Psoas muscle (tissue), 8 donors: ENCODE results near the gene CHID1. TPM values are rescaled to one million over a fixed set of nuclear protein-coding genes. Genes with fewer than 3 reads are reported as not detected.

Experiments
- ATAC-seq, 4 donors: fragments of 200-7000 bp; cut with Tn5 transposase; one replicate each; pipeline ENCODE4 v1.9.1; 2020; ENCODE audit warnings: moderate library complexity in 3 of 4, mild to moderate bottlenecking in 2 of 4
- DNase-seq, 2 donors: peaks; one replicate each; pipeline ENCODE4 v3.0.0-alpha.2; 2020
- H3K27ac ChIP-seq: fragments of 200-600 bp; one replicate; pipeline ENCODE4 v1.8.0; 2022
- H3K27me3 ChIP-seq, 3 donors: fragments of 200-600 bp in 1 of 3; one replicate each; pipeline versions ENCODE4 v1.6.1 to v1.8.0; 2013 to 2022; ENCODE audit warnings: low read length in 2 of 3, mild to moderate bottlenecking in 2 of 3, moderate library complexity in 1 of 3; ENCODE audit not compliant: insufficient read depth in 3 of 3
- H3K36me3 ChIP-seq, 2 donors: fragments of 200-600 bp in 1 of 2; one replicate each; pipeline versions ENCODE4 v1.6.1 to v1.8.0; 2013 to 2022; ENCODE audit warnings: low read depth in 1 of 2, mild to moderate bottlenecking in 1 of 2, moderate library complexity in 1 of 2; ENCODE audit not compliant: insufficient read depth in 1 of 2
- H3K4me1 ChIP-seq: fragments of 200-600 bp; one replicate; pipeline ENCODE4 v1.8.0; 2022
- H3K4me3 ChIP-seq: fragments of 200-600 bp; one replicate; pipeline ENCODE4 v1.8.0; 2022; ENCODE audit warnings: mild to moderate bottlenecking
- H3K9me3 ChIP-seq: fragments of 200-600 bp; one replicate; pipeline ENCODE4 v1.8.0; 2022
- WGBS, 3 donors: extraction: QIAGEN DNeasy Blood & Tissue Kit; methylation state at CpG; one replicate each; pipeline versions ENCODE4 v1.1.6 to v1.1.7; 2013; 5-methylcytosine and 5-hydroxymethylcytosine counted together
- intact Hi-C, 2 donors: fragments of 100-400 bp; cut with DNase I; formaldehyde crosslinking; loops; one replicate each; pipeline versions ENCODE4 v1.11.0 to v1.14.2; 2022
- polyA plus RNA-seq, 3 donors: library from polyadenylated mRNA; stranded (reverse); fragments of 200-250 nt; gene quantifications; one replicate each; pipeline ENCODE4 v1.2.3, GENCODE V29; 2013
- total RNA-seq, 4 donors: library from RNA; stranded (reverse); fragmentation: NEBNext Ultra II Directional in 2 of 4; extraction: Animal tissue kit (Norgen Biotek cat#: 25700) in 2 of 4; gene quantifications; one replicate each; pipeline versions ENCODE4 v1.2.1 to v1.2.4, GENCODE V29; 2021 to 2023
- TF ChIP-seq, protein P1 (sequence below): fragments of 200-600 bp; IDR thresholded peaks from one replicate; pipeline ENCODE4 v1.8.0; 2022; ENCODE audit warnings: antibody characterized with exemption
- donor health status: healthy with polysubstance abuse.
- donor health status: DM: no; HTN: no; CAD: no; lungs with moderate emphysema.
- donor health status: Bipolar disorder and iron deficiency.
- donor health status: healthy.
- donor health status: DM: yes; HTN: yes; CAD: no.
- donor health status: DM: no; HTN: no; CAD: no.
- donor health status: DM: no; HTN: no; CAD: no.
- donor health status: DM: yes; HTN: yes; CAD: no.

The CHID1 gene
- total and polyA plus RNA-seq, 7 donors = 25.5 to 44.5 (median 34.3) TPM

DNA sequence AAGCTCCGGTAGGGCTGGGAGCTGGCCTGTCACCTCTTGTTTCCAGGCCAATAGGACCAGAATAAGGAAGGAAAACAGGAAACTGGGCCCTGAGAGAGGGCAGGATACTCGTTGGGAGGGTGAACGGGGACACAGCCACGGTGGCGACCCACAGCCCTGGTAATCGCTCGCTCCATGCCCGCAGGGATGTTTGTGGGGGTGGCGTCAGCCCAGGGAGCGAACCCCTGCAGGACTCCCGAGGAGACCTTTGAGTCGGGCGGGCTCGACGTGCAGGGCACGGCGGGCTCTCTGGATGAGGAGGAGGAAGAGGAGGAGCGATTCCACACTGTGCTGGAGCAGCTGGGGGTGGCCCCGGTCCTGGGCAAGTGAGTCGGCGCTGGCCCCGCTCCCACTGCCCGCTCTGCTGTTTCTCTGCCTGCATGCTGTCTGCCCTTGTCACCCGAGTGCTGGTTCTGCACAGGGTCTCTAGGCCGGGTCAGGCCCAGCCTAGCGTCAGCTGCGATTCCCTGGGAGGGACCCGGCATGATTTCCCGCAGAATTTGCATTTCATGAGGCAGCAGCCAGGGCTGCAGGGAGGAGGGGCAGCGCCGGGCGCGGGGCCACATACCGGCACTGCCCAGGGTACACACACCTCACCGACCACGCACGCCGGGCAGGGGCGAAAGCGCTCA lies 81.3 kb downstream of the CHID1 start:
- intact Hi-C loops = no loop called here
- TF ChIP-seq, protein P1, sequence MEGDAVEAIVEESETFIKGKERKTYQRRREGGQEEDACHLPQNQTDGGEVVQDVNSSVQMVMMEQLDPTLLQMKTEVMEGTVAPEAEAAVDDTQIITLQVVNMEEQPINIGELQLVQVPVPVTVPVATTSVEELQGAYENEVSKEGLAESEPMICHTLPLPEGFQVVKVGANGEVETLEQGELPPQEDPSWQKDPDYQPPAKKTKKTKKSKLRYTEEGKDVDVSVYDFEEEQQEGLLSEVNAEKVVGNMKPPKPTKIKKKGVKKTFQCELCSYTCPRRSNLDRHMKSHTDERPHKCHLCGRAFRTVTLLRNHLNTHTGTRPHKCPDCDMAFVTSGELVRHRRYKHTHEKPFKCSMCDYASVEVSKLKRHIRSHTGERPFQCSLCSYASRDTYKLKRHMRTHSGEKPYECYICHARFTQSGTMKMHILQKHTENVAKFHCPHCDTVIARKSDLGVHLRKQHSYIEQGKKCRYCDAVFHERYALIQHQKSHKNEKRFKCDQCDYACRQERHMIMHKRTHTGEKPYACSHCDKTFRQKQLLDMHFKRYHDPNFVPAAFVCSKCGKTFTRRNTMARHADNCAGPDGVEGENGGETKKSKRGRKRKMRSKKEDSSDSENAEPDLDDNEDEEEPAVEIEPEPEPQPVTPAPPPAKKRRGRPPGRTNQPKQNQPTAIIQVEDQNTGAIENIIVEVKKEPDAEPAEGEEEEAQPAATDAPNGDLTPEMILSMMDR = no peak
- H3K4me3 ChIP-seq = peak overlapping the region; percentile 57
- H3K27me3 ChIP-seq = peaks cover 0 to 37% (median 13%) of the 10 kb centered on the region in 3 donors
- DNase-seq (peak in 1 of 2 donors; percentile 75), ATAC-seq (no peak)
- peaks cover 36% of the 10 kb centered on the region for H3K4me1 ChIP-seq
- no peaks in the 10 kb centered on the region for H3K9me3 ChIP-seq
- H3K36me3 ChIP-seq = peaks cover 0 to 14% of the 10 kb centered on the region in 2 donors
- 27 to 33% (median 32%) methylated on average over 39 to 40 of the region's 40 CpGs for WGBS, 3 donors
- peak overlapping the region; percentile 37 for H3K27ac ChIP-seq

DNA sequence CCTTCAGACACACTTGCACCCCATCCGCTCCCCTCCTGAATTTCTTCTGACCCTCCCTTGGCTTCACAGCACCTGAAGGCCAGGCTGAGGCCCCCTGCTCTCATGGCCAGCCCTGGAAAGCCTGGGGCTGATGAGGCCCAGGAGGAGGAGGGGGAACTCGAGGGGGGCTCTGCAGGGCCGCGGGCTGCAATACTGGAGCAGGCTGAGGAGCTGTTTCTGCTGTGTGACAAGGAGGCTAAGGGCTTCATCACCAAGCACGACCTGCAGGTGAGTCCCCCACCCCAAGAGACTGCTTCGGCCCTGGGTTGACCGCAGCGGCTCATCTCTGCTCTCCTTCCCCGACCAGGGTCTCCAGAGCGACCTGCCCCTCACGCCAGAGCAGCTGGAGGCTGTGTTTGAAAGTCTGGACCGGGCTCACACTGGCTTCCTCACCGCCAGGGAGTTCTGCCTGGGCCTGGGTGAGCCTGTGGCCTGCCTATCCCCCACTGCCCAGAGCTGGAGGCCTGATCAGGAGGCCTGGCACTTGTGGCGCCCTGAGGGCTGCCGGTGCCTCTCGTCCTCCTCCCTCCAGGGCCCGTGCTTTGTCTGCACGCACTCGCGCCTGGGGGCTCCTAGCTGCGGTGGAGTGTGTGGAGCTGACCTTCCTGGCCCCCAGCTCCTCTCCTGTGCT lies 82.0 kb downstream of the CHID1 start:
- Histone ChIP-seq H3K4me1 (peaks cover 39% of the 10 kb centered on the region), H3K4me3 (peak overlapping the region; percentile 57), H3K36me3 (peaks cover 0 to 21% of the 10 kb centered on the region in 2 donors), H3K9me3 (no peaks in the 10 kb centered on the region), H3K27me3 (peaks cover 0 to 37% (median 13%) of the 10 kb centered on the region in 3 donors), H3K27ac (peak overlapping the region; percentile 37)
- intact Hi-C loops = no loop called here
- no peak for ATAC-seq
- DNase-seq = no peak
- TF ChIP-seq, protein P1 = no peak
- WGBS, 3 donors = 66 to 73% (median 68%) methylated on average over 21 of the region's 21 CpGs

DNA sequence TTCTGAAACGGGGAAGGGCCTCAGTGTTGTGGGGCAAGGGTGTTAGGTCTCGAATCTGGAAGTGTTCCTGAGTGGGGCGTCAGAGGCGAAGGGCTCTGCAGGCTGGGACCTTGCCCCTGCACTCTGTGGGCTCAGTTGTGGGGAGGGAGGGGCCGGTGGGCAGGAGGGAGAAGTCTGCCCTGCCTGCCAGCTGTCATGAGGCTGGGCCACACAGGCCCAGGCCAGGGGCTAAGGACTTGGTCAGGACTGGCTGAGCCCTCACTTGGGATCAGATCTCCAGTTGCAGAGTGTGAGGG lies 82.8 kb downstream of the CHID1 start, which contains the start of gene CRACR2B:
Gene CRACR2B, plus strand, starts transcription at position 23 of the 296 bp plus-strand sequence. CDS start 689 bp downstream, outside the sequence.
- Histone ChIP-seq H3K27me3 (peaks cover 0 to 37% (median 13%) of the 10 kb centered on the region in 3 donors), H3K9me3 (no peaks in the 10 kb centered on the region), H3K36me3 (peaks cover 0 to 29% of the 10 kb centered on the region in 2 donors), H3K4me3 (peak within 1 kb of the TSS; percentile 59), H3K27ac (peak within 1 kb of the TSS; percentile 37), H3K4me1 (peaks cover 39% of the 10 kb centered on the region)
- TF ChIP-seq, protein P1 = no peak
- DNase-seq (no peak), ATAC-seq (no peak)
- 51 to 59% (median 51%) methylated on average over 5 of the region's 5 CpGs for WGBS, 3 donors
- intact Hi-C loops = no loop called here

DNA sequence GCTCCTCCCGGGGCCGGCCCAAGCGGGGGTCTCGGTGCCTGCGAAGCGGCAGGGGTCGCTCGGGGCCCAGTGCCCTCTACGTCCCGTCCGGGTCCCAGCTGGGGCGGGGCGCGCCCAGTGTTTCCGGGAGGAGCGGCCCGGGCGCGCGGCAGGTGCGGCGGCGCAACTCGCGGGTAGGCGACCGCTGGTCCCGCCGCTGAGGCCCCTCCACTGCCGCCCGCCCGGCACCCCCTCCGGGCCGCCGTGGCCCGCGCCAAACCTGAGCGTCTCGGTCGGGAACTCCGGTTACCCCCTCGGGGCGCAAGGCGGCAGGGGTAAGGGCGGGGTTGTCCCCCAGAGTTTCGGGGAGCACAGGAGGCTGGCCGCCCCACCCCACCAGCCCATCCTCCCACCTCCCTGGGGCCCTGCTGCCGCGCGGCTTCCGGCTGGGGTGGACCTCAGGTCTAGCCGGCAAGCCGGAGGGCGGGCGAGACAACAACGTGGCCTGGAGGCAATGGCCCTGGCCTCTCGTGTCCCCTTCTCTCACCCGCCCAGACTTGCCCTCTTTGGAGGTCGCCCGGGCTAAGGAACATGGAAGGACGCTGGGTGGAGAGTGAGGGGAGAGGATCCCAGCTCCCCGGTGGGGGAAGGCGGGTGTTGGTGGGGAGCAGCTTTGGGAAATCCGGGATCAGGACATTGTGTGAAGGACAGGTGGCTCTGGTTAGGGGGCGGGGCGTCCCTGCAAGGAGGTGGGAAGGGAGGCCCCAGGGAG lies 83.3 kb downstream of the CHID1 start:
- peak in 2 of 4 donors; percentile 13 to 14 for ATAC-seq
- TF ChIP-seq, protein P1 = no peak
- Histone ChIP-seq H3K27ac (peak overlapping the region; percentile 1), H3K4me1 (peaks cover 42% of the 10 kb centered on the region), H3K4me3 (peak overlapping the region; percentile 59), H3K27me3 (peaks cover 0 to 37% (median 13%) of the 10 kb centered on the region in 3 donors), H3K36me3 (peaks cover 0 to 34% of the 10 kb centered on the region in 2 donors), H3K9me3 (no peaks in the 10 kb centered on the region)
- no peak for DNase-seq
- WGBS, 3 donors = 4 to 15% (median 6%) methylated on average over 52 to 66 of the region's 66 CpGs
- intact Hi-C loops = no loop called here
